A673 (cell line): ENCODE measurements around the gene FCHSD2.

Source experiments
- CTCF ChIP-seq: fragments of 300-800, 200-600 bp; sonication (generic); conservative IDR thresholded peaks from 2 replicates; pipeline ENCODE4 v1.5.1; 2017; ENCODE audit warnings: low read depth, mild to moderate bottlenecking, antibody characterized with exemption, low read length, moderate library complexity, mixed read lengths
- EZH2 ChIP-seq: fragments of 200-600 bp; sonication (generic); IDR thresholded peaks from 2 replicates; pipeline ENCODE4 v1.6.1; 2017; ENCODE audit warnings: borderline replicate concordance, low read depth, mild to moderate bottlenecking, mixed read lengths, antibody characterized with exemption, low read length; ENCODE audit not compliant: poor library complexity, severe bottlenecking

- TF ChIP-seq CTCF = no peak
- no peak for TF ChIP-seq EZH2
These were observed 333.8 kb downstream of the FCHSD2 start for GRCh38 chr11:72808331-72808798.
